B cell (primary cell): ENCODE measurements around the gene NAP1L1.

Source experiments
- EZH2 ChIP-seq: IDR thresholded peaks from 2 replicates; pipeline ENCODE4 v1.6.1; 2012; ENCODE audit warnings: borderline replicate concordance, low read depth, mild to moderate bottlenecking, moderate library complexity, low read length; ENCODE audit not compliant: insufficient read depth, poor library complexity, severe bottlenecking
- TF ChIP-seq, protein P1 (sequence below): fragments of 200-600 bp; IDR thresholded peaks from one replicate; pipeline ENCODE4 v1.8.0; 2022; ENCODE audit warnings: antibody characterized with exemption, mild to moderate bottlenecking

DNA sequence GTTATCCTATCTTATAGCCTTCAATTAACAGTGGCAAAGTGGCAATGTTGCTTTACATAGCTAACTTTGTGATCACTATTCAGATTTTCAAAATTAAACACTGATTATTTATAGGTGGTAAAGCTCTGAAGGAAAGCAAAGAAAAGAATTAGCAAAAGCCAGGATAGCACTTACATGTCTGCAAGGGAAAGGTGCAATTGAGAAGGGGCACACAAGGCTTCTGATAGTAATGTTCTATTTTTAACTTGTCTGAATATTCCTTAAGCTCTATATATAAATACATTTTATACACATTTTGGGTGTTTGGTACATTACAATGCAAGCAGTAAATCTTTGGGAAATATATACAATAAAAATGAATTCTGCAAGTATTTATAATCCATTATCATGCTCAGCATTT lies 10.9 kb downstream of the NAP1L1 start:
- TF ChIP-seq, protein P1, sequence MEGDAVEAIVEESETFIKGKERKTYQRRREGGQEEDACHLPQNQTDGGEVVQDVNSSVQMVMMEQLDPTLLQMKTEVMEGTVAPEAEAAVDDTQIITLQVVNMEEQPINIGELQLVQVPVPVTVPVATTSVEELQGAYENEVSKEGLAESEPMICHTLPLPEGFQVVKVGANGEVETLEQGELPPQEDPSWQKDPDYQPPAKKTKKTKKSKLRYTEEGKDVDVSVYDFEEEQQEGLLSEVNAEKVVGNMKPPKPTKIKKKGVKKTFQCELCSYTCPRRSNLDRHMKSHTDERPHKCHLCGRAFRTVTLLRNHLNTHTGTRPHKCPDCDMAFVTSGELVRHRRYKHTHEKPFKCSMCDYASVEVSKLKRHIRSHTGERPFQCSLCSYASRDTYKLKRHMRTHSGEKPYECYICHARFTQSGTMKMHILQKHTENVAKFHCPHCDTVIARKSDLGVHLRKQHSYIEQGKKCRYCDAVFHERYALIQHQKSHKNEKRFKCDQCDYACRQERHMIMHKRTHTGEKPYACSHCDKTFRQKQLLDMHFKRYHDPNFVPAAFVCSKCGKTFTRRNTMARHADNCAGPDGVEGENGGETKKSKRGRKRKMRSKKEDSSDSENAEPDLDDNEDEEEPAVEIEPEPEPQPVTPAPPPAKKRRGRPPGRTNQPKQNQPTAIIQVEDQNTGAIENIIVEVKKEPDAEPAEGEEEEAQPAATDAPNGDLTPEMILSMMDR: no peak
- TF ChIP-seq EZH2: no peak
